ENCODE measurements around the gene CCDC33.
"Not testable (repeated sequence)": the region's sequence is repeated elsewhere in the genome, so short reads cannot be mapped to it uniquely, and the experiment has no call there.

GRCh38 chr15:74357514-74357913, 121.4 kb downstream of the CCDC33 start:
- not testable (repeated sequence) for TF ChIP-seq CTCF, POLR2A (IDR thresholded peaks at IDR 0.05)

Measured in uterus (tissue), 2 donors.